Middle frontal gyrus (tissue), 1 donor: ENCODE data around the gene ADCYAP1R1.

Source experiments
- DNase-seq: peaks from one replicate; pipeline ENCODE4 v3.0.0-alpha.2; 2015; ENCODE audit warnings: low spot score; ENCODE audit errors: extremely low spot score

The ADCYAP1R1 gene

GRCh38 chr7:31083210-31083786 is 31.2 kb downstream of the ADCYAP1R1 start:
- no peak for DNase-seq

DNA sequence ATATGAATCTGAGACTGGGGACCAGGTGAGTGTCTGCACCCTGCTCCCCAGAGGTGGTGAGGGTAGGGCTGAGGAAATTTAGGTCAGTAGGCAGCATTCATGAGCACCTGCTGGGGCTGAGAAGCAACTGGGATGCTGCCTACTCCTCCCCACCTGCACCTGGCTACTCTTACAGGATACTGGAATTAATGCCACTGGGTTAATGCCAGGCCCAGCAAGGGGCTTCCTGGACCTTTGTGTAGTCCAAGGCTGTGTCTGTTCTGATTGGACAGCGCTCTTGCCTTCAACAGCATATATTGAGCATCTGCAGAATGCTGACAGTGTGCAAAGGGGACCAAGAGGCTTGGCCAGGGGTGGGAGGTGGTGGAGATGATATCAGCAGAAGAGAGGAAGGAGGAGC is 32.1 kb downstream of the ADCYAP1R1 start:
- DNase-seq: no peak

- DNase-seq: no peak
Observed at GRCh38 chr7:31087351-31087750, 35.2 kb downstream of the ADCYAP1R1 start.

GRCh38 chr7:31091924-31092434 is 39.9 kb downstream of the ADCYAP1R1 start:
- no peak for DNase-seq

- DNase-seq: no peak
Observed at GRCh38 chr7:31092606-31093005, 40.5 kb downstream of the ADCYAP1R1 start.

GRCh38 chr7:31093282-31093681 is 41.2 kb downstream of the ADCYAP1R1 start:
- no peak for DNase-seq

- DNase-seq: no peak
Observed at GRCh38 chr7:31094271-31094670, 42.2 kb downstream of the ADCYAP1R1 start.

GRCh38 chr7:31095286-31096197 is 43.4 kb downstream of the ADCYAP1R1 start:
- no peak for DNase-seq

DNA sequence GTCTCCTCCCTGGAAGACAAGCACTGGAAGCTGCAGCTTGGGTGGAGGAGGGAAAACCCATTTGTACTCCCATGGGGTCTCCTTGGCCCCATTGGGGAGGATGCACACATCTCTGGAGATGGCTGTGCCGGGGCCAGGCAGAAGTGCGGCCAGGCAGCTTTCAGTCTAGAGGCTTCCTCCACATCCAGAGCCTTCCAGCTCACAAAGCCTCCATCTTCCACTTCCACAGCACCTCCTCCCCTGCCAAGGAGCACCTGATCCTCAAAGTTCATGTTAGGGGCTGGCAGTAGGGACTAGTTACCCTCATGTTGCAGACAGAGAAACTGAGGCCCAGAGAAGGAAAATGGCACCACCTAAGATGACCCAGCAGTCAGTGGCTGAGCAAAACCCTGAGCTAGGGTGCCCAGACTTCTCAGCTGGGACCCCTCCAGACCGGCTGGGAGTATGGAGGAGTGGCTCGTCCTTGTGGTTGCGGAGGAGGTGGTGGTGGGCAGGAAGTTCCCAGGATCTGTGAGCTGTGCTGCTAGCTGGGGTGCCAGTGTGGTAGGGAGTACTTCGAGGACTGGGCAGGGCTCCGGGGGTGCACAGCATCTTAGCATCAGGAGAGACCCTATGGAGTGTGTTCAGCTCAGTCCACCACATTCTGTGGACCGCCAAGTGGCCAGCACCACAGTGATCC is 44.2 kb downstream of the ADCYAP1R1 start:
- no peak for DNase-seq

DNA sequence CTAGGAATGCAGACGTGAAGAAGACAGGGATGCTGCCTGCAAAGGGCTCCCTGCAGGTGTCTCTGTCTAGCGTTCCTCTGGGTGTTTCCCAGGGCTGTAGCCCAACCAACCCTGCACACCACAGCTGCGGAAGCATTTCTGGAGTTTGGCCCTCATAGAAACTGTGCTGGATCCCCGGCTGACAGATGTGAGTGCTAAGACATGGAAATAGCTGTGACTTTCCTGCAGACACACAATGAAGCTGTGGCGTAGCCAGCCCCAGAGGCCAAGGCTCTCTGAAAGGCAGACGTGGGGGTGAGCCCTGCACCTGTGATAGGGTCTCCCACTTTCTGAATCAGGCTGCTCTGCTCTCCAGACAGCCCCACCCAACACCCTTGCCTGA is 44.8 kb downstream of the ADCYAP1R1 start:
- no peak for DNase-seq

DNA sequence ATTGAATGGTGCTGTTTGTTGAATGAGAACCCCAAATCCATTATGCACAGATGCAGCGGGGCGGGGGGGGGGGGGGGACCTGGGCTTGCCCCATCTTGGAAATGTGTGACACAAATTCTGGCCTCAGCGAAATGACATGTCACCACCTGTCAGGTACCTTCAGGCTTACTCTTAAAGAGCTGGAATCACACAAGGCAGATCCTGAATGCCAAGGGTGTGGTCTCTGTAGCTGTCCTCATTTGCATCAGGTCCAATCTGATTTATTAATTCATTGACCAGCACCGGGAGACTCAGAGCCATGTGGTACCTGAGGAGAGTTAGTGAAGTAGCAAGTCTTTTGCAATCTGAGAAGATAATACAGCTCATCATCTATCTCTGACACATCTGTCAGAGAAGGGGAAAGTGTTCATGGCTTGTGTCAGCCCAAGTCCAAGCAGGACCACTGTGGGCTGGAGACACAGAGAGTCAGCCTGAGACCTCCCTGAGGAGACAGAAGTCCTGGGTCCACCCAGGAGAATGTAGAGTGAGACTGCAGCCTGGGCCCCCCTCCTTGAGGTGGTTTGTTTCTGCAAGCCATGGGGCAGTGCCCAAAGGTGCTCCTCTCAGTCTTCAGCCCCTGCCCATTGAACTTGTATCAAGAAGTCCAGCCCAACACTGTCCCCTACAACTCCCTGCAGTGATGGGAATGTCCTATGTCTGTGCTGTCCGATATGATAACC is 46.7 kb downstream of the ADCYAP1R1 start:
- DNase-seq: no peak

DNA sequence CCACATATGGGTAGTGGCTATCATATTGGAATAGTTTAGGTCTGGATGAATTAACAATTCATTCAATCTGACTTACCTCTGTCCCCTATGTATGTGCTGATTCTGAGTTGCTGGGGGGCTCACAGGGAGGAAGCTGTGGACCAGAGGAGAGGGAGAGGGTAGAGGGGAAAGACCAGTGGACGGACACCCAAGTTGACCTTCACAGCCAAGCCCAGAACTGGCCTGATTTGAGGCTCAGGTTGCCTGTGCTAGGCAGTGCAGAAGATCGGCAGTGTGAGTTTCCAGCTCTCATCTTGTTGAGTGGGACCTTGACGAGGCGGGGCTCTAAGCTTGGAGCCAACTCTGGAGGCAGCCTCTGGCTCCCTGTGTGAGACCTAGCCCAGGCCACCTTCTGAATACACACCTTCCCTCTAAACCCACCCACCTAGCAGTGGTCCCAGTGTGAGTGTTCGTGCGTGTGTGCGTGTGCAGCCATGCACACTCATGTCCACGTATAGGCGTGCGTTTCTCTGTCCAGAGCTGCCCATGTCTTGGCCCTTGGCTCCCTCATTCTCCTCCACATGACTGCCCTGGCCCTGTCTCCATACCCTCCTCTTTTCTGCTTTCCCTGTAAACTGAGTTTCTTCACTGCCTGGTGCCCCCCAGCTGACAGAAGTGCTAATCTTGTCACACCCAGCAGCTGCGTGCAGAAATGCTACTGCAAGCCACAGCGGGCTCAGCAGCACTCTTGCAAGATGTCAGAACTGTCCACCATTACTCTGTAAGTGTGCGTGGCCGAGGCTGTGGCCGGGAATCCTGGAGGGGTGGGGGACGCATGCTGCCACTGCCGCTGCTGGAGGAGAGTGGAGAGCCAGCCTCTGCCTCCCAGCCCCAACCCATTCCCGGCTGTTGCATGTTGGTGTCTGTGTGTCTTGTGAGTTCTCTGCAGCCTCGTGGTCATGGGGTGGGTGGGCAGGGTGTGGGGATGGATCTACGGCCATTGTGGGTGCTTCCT is 47.6 kb downstream of the ADCYAP1R1 start:
- no peak for DNase-seq

- DNase-seq: no peak
Observed at GRCh38 chr7:31100445-31100844, 48.3 kb downstream of the ADCYAP1R1 start.

GRCh38 chr7:31100871-31101270 is 48.8 kb downstream of the ADCYAP1R1 start:
- DNase-seq: no peak

DNA sequence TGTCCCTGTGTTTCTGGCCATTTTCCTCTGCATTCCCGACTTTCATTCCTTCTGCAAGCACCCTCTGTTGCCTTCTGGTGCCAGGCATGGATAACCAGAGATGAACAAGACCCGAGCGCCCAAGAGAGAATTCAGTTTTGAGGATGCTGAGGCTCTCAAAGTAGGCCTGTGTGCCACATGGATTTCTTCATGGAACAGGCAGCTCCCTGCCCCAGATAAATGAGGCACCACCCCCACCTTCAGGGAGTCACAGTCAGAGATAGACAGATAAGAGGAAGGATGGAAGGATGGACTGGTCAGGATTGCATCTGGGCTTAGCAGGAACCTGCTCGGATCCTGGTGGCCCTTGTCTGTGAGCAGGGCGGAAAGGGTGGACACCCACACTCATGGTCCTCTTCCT is 49.4 kb downstream of the ADCYAP1R1 start:
- no peak for DNase-seq

GRCh38 chr7:31102151-31102972 is 50.3 kb downstream of the ADCYAP1R1 start:
- no peak for DNase-seq

DNA sequence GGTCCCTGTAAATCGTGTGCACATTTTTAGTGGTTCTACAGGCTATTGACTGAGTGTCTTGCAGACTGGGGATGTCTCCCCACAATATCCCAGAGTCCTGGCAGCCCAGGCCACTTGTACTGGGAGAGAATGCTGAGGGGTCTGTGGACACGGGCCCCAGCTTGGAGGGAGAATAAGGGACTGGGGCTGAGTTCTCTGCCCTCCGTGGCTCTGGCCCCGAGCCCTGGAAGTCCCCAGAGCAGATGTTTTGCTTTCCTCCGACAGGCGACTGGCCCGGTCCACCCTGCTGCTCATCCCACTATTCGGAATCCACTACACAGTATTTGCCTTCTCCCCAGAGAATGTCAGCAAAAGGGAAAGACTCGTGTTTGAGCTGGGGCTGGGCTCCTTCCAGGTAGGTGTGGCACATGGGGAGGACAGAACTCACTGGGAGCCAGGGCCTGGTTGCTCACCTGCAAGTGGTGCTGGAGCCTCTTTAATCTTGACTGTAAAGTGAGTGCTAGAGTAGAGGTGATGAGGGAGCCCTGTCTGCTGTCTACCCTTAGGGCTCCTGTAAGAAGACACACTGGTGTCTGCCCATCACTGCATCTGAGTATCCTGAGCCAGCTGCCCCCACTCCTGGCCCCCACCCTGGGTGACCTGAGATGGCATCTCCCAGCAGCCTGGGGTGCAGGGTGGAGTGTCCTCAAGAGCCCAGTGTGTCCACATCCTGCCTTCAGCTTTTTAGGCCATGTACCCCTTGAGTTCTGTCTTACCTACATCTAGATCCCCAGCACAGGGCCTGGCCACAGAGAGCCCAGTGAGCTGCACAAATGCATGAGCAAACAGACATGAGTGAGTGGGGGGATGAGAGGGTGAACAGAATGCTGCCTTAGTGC is 51.1 kb downstream of the ADCYAP1R1 start:
- DNase-seq: no peak
